GM18505 (cell line): ENCODE data around the gene LYVE1.
A peak's percentile ranks its signal among the peaks of the same experiment; 100 is the strongest.

Source experiments
- ATAC-seq: cut with Tn5 transposase; IDR thresholded peaks from one replicate; pipeline ENCODE4 v1.9.1; 2021; ENCODE audit not compliant: unreplicated experiment
- POLR2A ChIP-seq: IDR thresholded peaks from 4 replicates; pipeline ENCODE4 v1.6.1; 2011; ENCODE audit warnings: borderline replicate concordance; ENCODE audit not compliant: insufficient read depth, insufficient read length; ENCODE audit errors: extremely low read depth

The LYVE1 gene

GRCh38 chr11:10561947-10562346, 6.5 kb downstream of the LYVE1 start:
- no peak for ATAC-seq
- TF ChIP-seq POLR2A = no peak

- TF ChIP-seq POLR2A = no peak
- no peak for ATAC-seq
These were observed 7.2 kb downstream of the LYVE1 start for GRCh38 chr11:10561043-10561818.

GRCh38 chr11:10558288-10558687, 10.2 kb downstream of the LYVE1 start:
- ATAC-seq = no peak
- TF ChIP-seq POLR2A = no peak

- no peak for ATAC-seq
- TF ChIP-seq POLR2A = no peak
These were observed 11.9 kb downstream of the LYVE1 start for GRCh38 chr11:10556590-10556989.

- TF ChIP-seq POLR2A = no peak
- ATAC-seq = no peak
These were observed 16.6 kb downstream of the LYVE1 start for GRCh38 chr11:10551845-10552352.

- TF ChIP-seq POLR2A = no peak
- no peak for ATAC-seq
These were observed 17.2 kb downstream of the LYVE1 start for GRCh38 chr11:10551290-10551592.

GRCh38 chr11:10550503-10551289, 17.8 kb downstream of the LYVE1 start:
- no peak for ATAC-seq
- TF ChIP-seq POLR2A = no peak

- ATAC-seq = no peak
- TF ChIP-seq POLR2A = no peak
These were observed 23.7 kb downstream of the LYVE1 start for GRCh38 chr11:10544491-10545465.

GRCh38 chr11:10543782-10544181, 24.7 kb downstream of the LYVE1 start:
- no peak for ATAC-seq
- TF ChIP-seq POLR2A = no peak

- no peak for TF ChIP-seq POLR2A
- no peak for ATAC-seq
These were observed 25.7 kb downstream of the LYVE1 start for GRCh38 chr11:10542776-10543175.

GRCh38 chr11:10541561-10541930, 26.9 kb downstream of the LYVE1 start:
- no peak for ATAC-seq
- no peak for TF ChIP-seq POLR2A

- peak; percentile 97 for ATAC-seq
- TF ChIP-seq POLR2A = peak; percentile 95
These were observed 27.4 kb downstream of the LYVE1 start, which contains the start of gene RNF141 for GRCh38 chr11:10540915-10541560. TSS of gene RNF141 (minus strand) at chr11:10541187. CDS start at chr11:10534158, 7,029 bp downstream.
